HT1080 (cell line): Measurements from ENCODE around the gene NME2. TPM values are rescaled to one million over a fixed set of nuclear protein-coding genes. Genes with fewer than 3 reads are reported as not detected.

ENCODE experiments used
- DNase-seq: peaks from one replicate; pipeline ENCODE4 v3.0.0-alpha.2; 2015; ENCODE audit warnings: low read depth
- total RNA-seq: library from RNA; depleted of rRNA; stranded (reverse); fragments of >200 nt; shearing (Covaris generic); gene quantifications from 2 replicates; pipeline ENCODE4 v1.2.3, GENCODE V29; 2014; rRNA removed

Gene NME2
- total RNA-seq, 1 experiment from 2014 or later, result 903 TPM

- DNase-seq, result no peak
Observed at GRCh38 chr17:51200295-51200694, 34.1 kb downstream of the NME2 start.

- no peak for DNase-seq
Observed at GRCh38 chr17:51200846-51201245, 34.6 kb downstream of the NME2 start.

- no peak for DNase-seq
Observed at GRCh38 chr17:51203838-51204237, 37.6 kb downstream of the NME2 start.

DNA sequence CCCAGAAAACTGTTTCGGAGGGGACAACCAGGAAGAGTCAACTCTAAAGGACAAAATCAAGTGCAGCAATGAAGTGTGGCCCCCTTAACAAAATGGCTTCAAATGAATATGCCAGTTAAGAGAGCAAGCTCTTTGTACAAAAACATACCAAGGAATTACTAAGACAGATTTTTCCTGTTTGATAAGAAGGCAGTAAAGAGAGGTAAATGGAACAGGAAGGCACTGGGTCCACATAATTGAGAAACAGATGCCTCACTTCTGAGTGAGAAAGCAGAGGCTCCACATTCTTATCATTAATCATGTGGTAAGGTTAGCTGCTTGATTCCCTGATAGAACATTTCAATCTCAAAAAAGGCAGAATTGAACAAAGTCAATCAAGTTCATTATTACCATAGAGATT is 48.7 kb downstream of the NME2 start:
- no peak for DNase-seq

- DNase-seq, result no peak
Observed at GRCh38 chr17:51217946-51218345, 51.7 kb downstream of the NME2 start.

GRCh38 chr17:51221322-51221721 is 55.1 kb downstream of the NME2 start:
- no peak for DNase-seq

Other genes with a start within 250 kb of the NME2 start
- 34.4 and 37.1 TPM in 2 replicates for gene SPAG9, start 45.5 kb upstream of the NME2 start, total RNA-seq
- 418 and 504 TPM in 2 replicates for gene NME1, start 12.9 kb upstream of the NME2 start, total RNA-seq
- 4.2 and 5.3 TPM in 2 replicates for gene MBTD1, start 93.6 kb downstream of the NME2 start, total RNA-seq
- 57.8 and 74.7 TPM in 2 replicates for gene UTP18, start 94.1 kb downstream of the NME2 start, total RNA-seq